Kidney (tissue), 14 donors: ENCODE measurements around the gene DHRS7. TPM values are rescaled to one million over a fixed set of nuclear protein-coding genes. Genes with fewer than 3 reads are reported as not detected.

Experiments
- DNase-seq, 5 donors: peaks; one replicate each; pipeline ENCODE4 v3.0.0-alpha.2; 2013 to 2020
- FAIRE-seq: peaks from 2 replicates; lab custom pipeline; 2012; peaks lifted over from hg19 to GRCh38; lab: Jason Lieb, UNC
- H3K27ac ChIP-seq, 2 donors: one replicate each; pipeline ENCODE4 v1.7.0; 2013; ENCODE audit warnings: low read depth in 2 of 2, low read length in 2 of 2, inconsistent platforms in 1 of 2
- H3K27me3 ChIP-seq: one replicate; pipeline ENCODE4 v1.7.1; 2013; ENCODE audit warnings: low read length, inconsistent platforms; ENCODE audit not compliant: control insufficient read depth, insufficient read depth
- H3K36me3 ChIP-seq, 3 donors: one replicate each; pipeline versions ENCODE4 v1.7.0 to v1.7.1; 2013; ENCODE audit warnings: low read length in 3 of 3, control low read depth in 1 of 3, inconsistent platforms in 1 of 3; ENCODE audit not compliant: insufficient read depth in 3 of 3, control insufficient read depth in 2 of 3
- H3K4me1 ChIP-seq, 3 donors: one replicate each; pipeline versions ENCODE4 v1.7.0 to v1.7.1; 2013; ENCODE audit warnings: low read length in 3 of 3, inconsistent platforms in 1 of 3, low read depth in 1 of 3; ENCODE audit not compliant: control insufficient read depth in 2 of 3, insufficient read depth in 2 of 3
- H3K4me3 ChIP-seq, 3 donors: one replicate each; pipeline versions ENCODE4 v1.7.0 to v1.8.1; 2013; ENCODE audit warnings: low read length in 3 of 3, control low read depth in 1 of 3, inconsistent platforms in 1 of 3
- H3K9ac ChIP-seq, 3 donors: one replicate each; pipeline versions ENCODE4 v1.7.0 to v1.7.1; 2013; ENCODE audit warnings: low read length in 3 of 3, control low read depth in 1 of 3, inconsistent platforms in 1 of 3
- H3K9me3 ChIP-seq, 3 donors: one replicate each; pipeline versions ENCODE4 v1.7.0 to v1.7.1; 2013; ENCODE audit warnings: low read length in 3 of 3, control low read depth in 1 of 3, inconsistent platforms in 1 of 3; ENCODE audit not compliant: control insufficient read depth in 2 of 3, insufficient read depth in 1 of 3
- intact Hi-C: fragments of 100-400 bp; cut with DNase I; formaldehyde crosslinking; loops from one replicate; pipeline ENCODE4 v1.11.1; 2022
- polyA plus RNA-seq: library from polyadenylated mRNA; stranded (reverse); fragments of 350-450 nt; fragmentation: Illumina TruSeq; extraction: RNeasy Lipid Tissue Mini Kit (QIAGEN cat#74804); gene quantifications from one replicate; pipeline ENCODE4 v1.2.3, GENCODE V29; 2014; ENCODE audit warnings: low read depth, low replicate concordance; ENCODE audit not compliant: insufficient read depth
- total RNA-seq: library from RNA; stranded (reverse); fragmentation: NEBNext Ultra II Directional; extraction: Animal tissue kit (Norgen Biotek cat#: 25700); gene quantifications from one replicate; pipeline ENCODE4 v1.2.1, GENCODE V29; 2021
- TF ChIP-seq, protein P1 (sequence below): IDR thresholded peaks from 3 replicates; pipeline ENCODE4 v1.5.1; 2012; ENCODE audit warnings: mild to moderate bottlenecking, moderate library complexity, borderline replicate concordance; ENCODE audit not compliant: insufficient read depth; ENCODE audit errors: extremely low read depth
- donor health status: control.
- donor health status: control.
- donor health status: control.
- donor health status: control.
- donor health status: control.
- donor health status: DM: yes; HTN: yes; CAD: no.
- donor health status: Normal renal cell carcinoma (clear cell type).

The DHRS7 gene
- total and polyA plus RNA-seq, 2 donors from 2014 or later, result 93.7 to 128 TPM

DNA sequence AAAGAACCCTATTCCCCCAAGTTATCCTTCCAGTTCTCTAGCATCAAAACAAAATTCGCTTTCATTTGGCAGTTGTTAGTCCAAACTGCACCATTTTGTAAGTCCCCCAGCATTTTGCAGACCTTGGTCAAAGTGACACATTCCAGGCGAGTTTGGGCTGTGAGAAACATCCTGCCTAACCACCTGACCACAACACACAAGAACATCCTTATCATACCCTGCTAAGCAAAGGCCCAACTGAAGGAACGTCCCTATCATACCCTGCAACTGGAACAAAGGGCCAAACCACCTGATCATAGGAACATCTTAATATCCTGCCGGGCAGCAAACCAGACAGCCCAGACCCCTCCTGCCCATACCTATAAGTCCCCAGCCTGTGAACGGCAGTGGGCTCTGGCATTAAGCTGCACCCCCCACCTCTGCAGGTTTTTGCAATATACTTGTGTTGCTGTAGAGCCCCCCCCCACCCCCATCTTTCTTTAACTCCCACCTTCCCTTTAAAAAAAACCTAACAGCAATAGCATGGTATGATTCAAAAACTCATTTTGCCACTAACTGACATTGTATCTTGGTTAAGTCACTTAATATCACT is 70.8 kb downstream of the DHRS7 start:
- FAIRE-seq (no peak), DNase-seq (peak in 2 of 5 donors; percentile 13 to 37)
- Histone ChIP-seq H3K9ac (no peak overlapping the region), H3K27ac (no peak overlapping the region), H3K4me1 (peaks cover 5 to 13% (median 12%) of the 10 kb centered on the region in 3 donors), H3K27me3 (no peaks in the 10 kb centered on the region), H3K4me3 (peak overlapping the region in 2 of 3 donors; percentile 37 to 89), H3K36me3 (peaks cover 0 to 6% (median 0%) of the 10 kb centered on the region in 3 donors), H3K9me3 (no peaks in the 10 kb centered on the region)
- TF ChIP-seq, protein P1, sequence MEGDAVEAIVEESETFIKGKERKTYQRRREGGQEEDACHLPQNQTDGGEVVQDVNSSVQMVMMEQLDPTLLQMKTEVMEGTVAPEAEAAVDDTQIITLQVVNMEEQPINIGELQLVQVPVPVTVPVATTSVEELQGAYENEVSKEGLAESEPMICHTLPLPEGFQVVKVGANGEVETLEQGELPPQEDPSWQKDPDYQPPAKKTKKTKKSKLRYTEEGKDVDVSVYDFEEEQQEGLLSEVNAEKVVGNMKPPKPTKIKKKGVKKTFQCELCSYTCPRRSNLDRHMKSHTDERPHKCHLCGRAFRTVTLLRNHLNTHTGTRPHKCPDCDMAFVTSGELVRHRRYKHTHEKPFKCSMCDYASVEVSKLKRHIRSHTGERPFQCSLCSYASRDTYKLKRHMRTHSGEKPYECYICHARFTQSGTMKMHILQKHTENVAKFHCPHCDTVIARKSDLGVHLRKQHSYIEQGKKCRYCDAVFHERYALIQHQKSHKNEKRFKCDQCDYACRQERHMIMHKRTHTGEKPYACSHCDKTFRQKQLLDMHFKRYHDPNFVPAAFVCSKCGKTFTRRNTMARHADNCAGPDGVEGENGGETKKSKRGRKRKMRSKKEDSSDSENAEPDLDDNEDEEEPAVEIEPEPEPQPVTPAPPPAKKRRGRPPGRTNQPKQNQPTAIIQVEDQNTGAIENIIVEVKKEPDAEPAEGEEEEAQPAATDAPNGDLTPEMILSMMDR, result no peak
- intact Hi-C loops, result no loop called here

Other genes starting within 250 kb of the DHRS7 start
- gene LRRC9, start 245.3 kb downstream of the DHRS7 start, total RNA-seq, result not detected
- gene LRRC9, start 245.3 kb downstream of the DHRS7 start, polyA plus RNA-seq, result not detected
- 44.9 TPM for gene PCNX4, start 73.5 kb downstream of the DHRS7 start, total RNA-seq
- 25.1 TPM for gene PCNX4, start 73.5 kb downstream of the DHRS7 start, polyA plus RNA-seq
- 60.3 TPM for gene PPM1A, start 83.8 kb upstream of the DHRS7 start, total RNA-seq
- 42.3 TPM for gene PPM1A, start 83.8 kb upstream of the DHRS7 start, polyA plus RNA-seq